Suppressor macrophage treated with lipopolysaccharide for 4 hours (primary cell): ENCODE results near the gene MIA2.
"Not testable (repeated sequence)": the region's sequence is repeated elsewhere in the genome, so short reads cannot be mapped to it uniquely, and the experiment has no call there.

Experiments used
- DNase-seq: peaks from one replicate; pipeline ENCODE4 v3.0.0-alpha.2; 2020

MIA2 gene, protein sequence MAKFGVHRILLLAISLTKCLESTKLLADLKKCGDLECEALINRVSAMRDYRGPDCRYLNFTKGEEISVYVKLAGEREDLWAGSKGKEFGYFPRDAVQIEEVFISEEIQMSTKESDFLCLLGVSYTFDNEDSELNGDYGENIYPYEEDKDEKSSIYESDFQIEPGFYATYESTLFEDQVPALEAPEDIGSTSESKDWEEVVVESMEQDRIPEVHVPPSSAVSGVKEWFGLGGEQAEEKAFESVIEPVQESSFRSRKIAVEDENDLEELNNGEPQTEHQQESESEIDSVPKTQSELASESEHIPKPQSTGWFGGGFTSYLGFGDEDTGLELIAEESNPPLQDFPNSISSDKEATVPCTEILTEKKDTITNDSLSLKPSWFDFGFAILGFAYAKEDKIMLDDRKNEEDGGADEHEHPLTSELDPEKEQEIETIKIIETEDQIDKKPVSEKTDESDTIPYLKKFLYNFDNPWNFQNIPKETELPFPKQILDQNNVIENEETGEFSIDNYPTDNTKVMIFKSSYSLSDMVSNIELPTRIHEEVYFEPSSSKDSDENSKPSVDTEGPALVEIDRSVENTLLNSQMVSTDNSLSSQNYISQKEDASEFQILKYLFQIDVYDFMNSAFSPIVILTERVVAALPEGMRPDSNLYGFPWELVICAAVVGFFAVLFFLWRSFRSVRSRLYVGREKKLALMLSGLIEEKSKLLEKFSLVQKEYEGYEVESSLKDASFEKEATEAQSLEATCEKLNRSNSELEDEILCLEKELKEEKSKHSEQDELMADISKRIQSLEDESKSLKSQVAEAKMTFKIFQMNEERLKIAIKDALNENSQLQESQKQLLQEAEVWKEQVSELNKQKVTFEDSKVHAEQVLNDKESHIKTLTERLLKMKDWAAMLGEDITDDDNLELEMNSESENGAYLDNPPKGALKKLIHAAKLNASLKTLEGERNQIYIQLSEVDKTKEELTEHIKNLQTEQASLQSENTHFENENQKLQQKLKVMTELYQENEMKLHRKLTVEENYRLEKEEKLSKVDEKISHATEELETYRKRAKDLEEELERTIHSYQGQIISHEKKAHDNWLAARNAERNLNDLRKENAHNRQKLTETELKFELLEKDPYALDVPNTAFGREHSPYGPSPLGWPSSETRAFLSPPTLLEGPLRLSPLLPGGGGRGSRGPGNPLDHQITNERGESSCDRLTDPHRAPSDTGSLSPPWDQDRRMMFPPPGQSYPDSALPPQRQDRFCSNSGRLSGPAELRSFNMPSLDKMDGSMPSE (N-terminal part only)

DNA sequence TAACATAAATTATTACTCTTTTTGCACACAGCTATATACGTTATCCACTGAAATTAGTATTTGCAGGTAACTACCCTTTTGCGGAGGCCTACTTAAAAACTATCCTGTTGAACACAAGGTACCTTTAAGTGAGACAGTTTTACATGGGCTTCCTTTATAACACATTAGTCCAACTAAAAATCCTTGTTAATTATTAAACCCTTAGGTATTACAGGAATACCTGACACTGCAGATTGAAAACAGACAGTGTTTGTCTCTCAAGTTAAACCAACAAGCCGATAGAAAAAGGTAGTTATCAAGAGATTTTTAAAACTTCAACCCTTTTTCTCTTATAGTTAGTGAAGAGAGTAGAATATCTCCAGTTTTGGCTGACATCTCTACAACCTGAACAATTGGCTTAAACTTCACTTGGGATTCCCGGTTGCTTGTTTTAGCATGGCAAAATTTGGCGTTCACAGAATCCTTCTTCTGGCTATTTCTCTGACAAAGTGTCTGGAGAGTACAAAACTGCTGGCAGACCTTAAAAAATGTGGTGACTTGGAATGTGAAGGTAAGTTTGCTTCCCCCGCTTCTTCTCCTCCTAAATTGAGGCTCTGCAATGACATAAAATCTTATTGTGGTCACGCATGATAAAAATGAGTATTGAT is at the start of gene MIA2:
Gene MIA2 (plus strand): TSS at position 236 of the 647 bp plus-strand sequence. CDS start 200 bp downstream, at position 436.
- no peak for DNase-seq

DNA sequence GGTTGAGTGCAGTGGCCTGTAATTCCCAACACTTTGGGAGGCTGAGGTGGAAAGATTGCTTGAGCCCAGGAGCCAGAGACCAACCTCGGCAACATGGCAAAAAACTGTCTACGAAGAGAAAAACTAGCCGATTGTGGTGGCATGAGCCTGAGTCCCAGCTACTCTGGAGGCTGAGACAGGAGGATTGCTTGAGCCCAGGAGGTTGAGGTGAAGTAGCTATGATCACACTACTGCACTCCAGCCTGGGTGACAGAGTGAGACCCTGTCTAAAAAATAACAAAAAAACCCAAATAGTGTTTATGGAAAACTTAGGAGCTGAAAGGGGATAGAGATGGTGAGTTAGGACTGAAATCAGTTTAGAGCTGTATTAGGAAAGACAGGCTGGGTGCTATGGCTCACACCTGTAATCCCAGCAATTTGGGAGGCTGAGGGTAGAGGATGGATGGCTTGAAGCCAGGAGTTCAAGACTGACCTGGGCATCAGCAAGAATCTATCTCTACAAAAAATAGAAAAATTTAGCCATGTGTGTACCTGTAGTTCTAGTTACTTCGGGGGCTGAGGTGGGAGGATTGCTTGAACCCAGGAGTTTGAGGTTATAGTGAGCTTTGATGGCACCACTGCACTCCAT is 49.0 kb upstream of the MIA2 start:
- DNase-seq: no peak

DNA sequence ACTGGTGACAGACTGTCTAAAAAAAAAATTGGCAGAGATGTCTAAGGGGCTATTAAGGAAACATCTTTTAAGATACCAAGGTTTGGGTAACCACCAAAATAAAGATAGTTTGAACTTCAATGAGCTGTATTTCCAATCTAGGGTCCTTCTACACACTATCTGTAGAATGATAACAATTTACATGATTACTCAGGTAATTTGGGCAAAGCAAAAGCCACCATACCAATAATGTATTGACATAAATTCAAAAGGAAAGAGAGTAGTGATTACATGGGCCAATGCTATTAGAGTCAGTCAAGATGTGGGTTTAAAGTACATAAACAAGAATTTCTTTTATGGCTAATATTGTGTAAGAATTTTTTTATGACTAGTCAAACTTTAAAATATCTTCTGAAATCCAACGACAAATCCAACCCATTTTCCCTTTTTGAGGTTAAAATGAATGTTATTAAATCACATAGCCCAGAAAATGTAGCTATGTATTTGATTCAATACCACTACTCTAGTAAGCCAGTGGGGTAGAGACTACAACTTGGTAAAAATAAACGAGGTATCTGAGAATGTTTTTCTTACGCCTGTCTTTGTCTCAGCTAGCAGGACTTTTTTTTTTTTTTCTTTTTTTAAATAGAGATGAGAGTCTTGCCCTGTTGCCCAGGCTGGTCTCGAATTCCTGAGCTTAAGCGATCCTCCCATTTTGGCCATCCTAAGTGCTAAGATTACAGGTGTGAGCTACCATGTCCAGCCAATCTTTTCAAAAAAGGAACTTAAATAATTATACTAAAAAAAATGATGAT is 48.3 kb upstream of the MIA2 start:
- DNase-seq: no peak

DNA sequence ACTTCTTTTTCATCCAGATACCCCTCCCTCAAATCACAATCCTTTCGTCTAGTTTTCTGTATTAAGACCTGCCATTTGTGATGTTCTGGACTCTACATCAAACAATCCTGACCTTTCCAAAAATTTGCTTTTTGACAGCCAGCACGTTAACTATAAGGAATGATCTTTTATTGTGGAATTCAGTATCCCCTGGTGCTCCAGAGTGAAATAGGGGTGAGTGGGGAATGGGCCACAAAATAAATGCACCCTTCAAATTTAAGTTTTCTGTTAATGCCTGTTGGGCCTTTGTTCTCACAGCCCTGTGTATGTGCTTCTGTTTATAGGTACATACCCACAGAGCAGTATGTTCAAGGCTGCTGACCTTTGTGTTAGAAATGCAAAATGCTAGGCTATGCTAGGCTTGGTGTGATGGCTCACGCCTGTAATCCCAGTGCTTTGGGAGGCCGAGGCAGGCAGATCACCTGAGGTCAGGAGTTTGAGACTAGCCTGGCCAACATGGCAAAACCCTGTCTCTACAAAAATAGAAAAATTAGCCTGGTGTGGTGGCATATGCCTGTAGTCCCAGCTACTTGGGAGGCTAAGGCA is 46.7 kb upstream of the MIA2 start:
- DNase-seq: no peak

DNA sequence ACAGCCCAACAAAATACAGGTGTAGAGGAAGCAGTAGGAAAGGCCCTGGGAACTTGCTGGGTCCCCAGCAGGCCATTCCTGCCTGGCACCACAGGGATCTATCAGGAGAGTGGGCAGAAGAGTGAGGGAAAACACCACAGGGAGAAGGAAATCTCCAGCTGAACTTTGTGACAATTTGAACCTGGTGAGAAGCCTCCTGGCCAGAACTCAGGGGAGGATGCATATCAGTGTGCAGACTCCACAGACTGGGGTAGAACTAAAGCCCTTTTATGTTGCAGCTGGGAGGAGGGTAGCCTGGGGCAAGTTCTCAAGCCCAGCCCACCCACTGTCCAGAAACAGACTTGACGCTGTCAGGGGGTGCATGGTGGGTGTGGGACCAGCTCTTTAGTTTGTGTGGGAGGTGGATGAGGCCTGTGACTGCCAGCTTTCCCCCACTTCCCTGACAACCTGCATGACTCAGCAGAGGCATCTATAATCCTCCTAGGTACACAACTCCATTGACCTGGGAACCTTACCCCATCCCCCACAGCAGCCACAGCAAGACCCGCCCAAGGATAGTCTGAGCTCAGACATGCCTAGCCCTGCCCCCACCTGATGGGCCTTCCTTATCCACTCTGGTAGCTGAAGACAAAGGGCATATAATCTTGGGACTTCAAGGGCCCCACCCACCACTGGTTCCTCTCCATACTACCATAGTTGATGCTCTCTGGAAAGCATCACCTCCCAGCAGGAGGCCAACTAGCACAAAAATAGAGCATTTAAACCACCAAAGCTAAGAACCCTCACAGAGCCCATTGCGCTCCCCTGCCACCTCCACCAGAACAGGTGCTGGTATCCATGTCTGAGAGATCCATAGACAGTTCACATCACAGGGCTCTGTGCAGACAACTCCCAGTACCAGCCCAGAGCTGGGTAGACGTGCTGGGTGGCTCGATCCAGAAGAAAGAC is 29.8 kb upstream of the MIA2 start:
- no peak for DNase-seq

DNA sequence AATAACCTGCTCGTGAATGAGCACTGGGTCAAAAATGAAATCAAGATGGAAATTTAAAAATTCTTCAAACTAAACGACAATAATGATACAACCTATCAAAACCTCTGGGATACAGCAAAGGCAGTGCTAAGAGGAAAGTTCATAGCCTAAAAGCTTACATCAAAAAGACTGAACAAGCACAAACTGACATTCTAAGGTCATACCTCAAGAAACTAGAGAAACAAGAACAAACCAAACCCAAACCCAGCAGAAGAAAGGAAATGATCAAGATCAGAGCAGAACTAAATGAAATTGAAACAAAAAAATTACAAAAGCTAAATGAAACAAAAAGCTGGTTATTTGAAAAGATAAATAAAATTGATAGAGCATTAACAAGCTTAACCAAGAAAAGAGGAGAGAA is 26.3 kb upstream of the MIA2 start:
- not testable (repeated sequence) for DNase-seq

DNA sequence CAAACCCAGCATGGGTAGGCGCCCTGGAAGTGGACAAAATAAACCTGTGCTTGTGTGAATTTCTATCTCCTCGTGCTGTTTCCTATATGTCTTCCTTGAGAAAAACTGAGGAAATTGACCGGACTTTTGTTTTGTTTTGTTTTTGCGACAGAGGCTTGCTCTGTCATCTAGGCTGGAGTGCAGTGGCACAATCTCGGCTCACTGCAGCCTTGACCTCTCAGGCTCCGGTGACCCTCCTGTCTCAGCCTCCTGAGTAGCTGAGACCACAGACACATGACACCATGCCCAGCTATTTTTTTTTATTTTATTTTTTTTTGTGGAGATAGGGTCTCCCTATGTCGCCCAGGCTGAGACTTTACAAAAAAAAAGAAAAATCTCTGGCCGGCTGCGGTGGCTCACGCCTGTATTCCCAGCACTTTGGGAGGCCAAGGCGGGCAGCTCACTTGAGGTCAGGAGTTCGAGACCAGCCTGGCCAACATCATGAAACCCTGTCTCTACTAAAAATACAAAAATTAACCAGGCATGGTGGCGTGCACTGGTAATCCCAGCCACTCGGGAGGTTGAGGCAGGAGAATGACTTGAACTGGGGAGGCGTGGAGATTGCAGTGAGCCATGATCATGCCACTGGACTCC is 22.5 kb upstream of the MIA2 start:
- no peak for DNase-seq

DNA sequence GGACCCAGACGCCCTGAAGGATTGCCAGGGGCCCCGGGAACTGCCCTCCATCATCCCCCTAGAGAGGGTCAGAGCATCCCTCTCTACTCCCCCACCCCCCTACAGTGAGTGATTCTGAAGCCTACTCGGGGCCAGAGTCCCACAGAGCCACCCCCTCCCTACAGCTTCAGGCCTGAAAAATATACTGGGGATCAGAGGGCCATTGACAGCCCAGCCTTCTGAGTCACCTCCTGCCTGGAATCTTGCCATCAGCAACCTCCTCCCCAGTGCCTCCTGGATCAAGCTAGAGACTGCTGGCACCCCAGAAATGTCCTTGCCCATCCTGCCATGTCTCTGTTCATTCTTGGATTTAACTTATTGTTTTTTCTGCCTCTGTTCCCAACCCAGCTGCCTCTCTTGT is 21.7 kb upstream of the MIA2 start:
- DNase-seq: no peak

DNA sequence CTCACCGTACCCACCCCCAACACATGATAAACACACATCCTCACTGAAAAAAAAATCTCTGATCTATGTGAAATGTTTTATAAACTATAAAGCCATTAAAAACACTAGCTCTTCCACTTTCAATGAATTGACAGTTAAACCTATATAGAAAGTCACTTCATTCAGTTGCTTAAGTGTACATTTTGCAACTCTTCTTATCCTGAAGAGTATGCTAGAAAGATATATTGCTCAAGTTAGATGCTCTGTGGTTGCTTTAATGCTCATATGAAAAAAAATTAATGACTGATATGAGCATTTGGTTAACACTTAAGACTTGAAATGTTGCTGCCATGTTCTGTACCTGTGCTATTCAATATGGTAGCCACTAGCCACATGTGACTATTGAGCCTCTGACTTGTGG is 21.0 kb upstream of the MIA2 start:
- DNase-seq: no peak

DNA sequence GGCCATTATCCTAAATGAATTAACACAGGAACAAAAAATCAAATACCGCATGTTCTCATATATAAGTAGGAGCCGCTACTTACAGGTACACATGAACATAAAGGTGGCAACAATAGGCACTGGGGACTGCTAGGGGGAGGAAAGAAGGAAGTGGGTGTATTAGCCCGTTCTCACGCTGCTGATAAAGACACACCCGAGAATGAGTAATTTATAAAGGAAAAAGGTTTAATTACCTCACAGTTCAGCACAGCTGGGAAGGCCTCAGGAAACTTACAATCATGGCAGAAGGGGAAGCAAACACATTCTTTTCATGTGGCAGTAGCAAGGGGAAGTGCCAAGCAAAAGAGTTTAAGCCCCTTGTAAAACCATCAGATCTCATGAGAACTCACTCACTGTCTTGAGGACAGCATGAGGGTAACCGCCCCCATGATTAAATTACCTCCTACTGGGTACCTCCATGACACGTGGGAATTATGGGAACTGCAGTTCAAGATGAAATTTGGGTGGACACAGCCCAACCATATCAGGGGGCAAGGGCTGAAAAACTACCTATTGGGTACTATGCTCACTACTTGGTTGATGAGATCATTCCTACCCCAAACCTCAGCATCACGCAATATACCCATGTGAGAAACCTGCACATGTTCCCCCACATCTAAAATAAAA is 16.4 kb upstream of the MIA2 start:
- DNase-seq: no peak

DNA sequence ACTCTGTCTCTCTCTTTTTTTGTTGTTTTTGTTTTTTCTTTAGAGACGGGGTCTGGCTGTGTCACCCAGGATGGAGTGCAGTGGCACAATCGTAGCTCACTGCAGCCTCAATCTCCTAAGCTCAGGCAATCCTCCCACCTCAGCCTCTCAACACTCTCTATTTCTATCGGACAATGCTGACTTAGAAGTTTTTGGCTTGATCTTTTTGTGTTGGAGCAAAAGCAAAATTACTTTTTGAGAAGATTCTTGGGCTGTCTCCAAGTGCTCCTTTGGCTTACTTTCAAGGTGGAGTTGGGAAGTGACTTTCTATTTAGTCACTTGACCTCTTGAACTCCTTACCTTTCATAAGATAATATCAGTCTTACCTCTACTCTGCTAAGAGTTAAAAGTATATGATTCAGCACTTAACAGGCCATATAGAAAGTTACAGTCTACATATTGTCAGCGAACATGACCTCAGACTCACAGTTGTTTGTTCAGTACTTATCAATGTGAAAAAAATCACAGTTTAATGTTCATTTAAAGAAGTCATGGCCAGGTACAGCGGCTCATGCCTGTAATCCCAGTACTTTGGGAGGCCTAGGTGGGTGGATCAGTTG is 15.4 kb upstream of the MIA2 start:
- no peak for DNase-seq

DNA sequence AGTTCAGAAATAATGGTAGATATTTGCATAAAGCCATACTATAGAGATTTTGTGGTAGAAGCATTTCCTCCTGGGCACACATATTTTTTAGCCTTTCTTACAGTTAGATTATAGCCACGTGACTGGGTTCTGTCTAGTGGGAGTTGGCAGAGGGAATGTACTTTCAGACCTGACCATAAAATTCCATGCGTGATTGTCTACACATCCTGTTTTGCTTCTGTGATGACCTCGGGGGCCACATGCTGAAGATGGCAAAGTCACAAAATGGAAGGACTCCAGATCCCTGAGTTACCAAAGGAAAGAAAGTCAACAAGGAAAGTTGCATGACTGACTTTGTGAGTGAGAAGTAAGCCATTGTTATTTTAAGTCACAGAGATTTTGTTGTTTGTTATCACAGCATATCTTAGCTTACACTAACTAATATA is 14.6 kb upstream of the MIA2 start:
- DNase-seq: no peak

DNA sequence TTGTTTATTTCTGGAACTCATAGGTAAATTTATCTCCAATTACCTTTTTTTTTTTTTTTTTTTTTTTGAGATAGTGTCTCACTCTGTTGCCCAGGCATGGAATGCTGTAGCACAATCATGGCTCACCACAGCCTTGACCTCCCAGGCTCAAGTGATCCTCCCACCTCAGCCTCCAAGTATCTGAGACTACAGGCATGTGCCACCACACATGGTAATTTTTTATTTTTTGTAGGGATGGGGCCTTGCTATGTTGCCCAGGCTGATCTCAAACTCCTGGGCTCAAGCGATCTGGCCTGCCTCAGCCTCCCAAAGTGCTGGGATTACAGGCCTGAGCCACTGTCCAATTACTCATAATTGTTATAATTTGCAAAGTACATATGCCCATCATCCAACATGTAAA is 13.2 kb upstream of the MIA2 start:
- not testable (repeated sequence) for DNase-seq

DNA sequence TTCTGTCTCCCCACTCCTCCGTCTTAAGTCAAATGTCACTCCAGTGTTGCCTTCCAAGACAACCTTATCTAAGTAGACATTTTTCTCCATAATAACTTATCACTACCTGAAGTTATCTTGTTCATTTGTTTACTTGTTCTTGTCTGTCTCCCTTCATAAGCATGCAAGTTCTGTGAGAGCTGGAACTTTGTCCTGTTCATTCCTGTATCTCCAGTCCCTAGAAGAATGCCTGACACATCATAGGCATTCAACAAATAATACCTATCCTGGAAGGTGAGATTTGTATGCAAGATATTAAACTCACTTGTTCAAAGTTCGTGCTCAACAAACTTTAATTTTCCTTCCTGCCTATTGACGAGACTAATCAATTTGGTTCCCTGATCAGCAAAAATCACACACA is 5.7 kb upstream of the MIA2 start:
- no peak for DNase-seq

DNA sequence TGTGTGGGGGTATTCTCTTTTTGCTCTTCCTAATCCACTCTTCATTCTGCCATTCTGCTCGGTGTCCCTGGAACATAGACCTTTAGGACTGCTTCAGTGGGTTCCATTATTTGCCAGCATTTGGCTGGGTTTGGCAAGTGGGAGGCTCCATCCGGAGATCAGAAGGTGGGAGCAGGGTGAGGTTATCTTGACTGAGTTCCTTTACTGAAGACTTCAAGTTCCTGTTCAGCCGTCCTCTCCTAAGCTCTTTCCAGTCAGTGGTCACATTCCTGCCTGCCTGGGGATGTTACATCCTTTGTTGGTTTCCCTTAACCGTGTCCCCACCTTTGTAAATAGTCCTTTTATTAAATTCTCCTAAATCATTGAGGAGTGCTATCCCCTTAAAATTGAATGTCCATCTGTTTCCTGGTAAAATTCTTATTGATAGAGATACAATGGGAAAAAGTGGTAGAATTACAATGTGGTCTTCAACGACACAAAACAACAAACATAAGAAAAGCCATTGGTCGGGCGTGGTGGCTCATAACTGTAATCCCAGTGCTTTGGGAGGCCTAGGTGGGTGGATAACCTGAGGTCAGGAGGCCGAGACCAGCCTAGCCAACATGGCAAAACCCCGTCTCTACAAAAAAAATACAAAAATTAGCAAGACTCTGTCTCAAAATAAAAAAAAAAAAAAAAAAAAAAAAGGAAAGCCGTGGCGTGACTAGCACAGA is 5.0 kb upstream of the MIA2 start:
- no peak for DNase-seq

DNA sequence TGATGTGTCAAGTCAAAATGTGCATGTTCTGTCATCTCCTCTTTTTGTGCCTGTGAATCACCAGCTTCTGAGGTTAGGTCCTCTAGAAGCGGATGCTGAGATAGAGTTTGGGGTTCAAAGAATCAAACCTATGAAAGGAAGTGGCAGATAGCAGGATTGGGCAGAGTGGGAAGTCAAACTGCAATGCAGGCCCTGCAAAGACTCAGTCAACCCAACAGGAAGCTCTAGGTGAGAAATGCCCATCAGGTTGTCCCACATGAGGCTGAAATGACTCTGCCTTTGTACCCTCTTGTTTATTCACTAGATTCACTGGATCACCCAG is 4.5 kb upstream of the MIA2 start:
- DNase-seq: no peak

DNA sequence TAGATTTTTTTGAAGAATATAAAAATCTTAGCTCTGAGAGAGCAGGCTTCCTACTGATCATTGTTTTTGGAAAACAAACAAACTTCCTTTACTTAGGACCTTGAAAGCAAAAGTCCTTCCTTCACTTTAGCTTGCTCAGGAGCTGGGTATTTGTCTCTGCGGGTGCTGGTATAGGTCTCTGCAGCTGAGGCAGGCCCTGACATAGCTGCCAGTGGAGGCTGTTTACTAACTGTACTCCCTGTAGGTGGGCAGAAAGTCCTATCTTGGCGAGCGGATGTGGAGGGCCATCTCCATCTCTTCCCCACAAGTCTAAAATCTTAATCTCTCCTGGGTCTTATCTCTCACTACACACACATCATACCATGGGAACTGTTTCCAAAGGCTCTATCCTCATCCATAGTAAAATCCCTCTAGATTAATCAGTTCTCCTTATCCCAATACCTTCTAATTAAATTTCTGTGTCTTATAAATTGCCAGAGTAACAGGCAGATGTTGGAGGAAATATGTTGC is 4.1 kb upstream of the MIA2 start:
- no peak for DNase-seq
